KMS-11 (cell line): ENCODE results near the gene PLEKHO2.

Source experiments
- H2AFZ ChIP-seq: fragments of 200-600 bp; sonication (generic); 2 replicates; pipeline ENCODE4 v1.6.1; 2016; ENCODE audit warnings: antibody characterized with exemption, mixed run types, low read depth
- H3K27ac ChIP-seq: fragments of 200-600 bp; sonication (generic); 2 replicates; pipeline ENCODE4 v1.6.1; 2016; ENCODE audit warnings: mild to moderate bottlenecking, mixed run types
- H3K27me3 ChIP-seq: fragments of 200-600 bp; sonication (generic); 2 replicates; pipeline ENCODE4 v1.6.1; 2017; ENCODE audit warnings: mild to moderate bottlenecking, low read depth, mixed run types, moderate library complexity; ENCODE audit not compliant: insufficient read depth
- H3K36me3 ChIP-seq: fragments of 200-600 bp; sonication (generic); 2 replicates; pipeline ENCODE4 v1.6.1; 2017; ENCODE audit warnings: mild to moderate bottlenecking, mixed run types; ENCODE audit not compliant: insufficient read depth
- H3K4me1 ChIP-seq: fragments of 200-600 bp; sonication (generic); 2 replicates; pipeline ENCODE4 v1.6.1; 2016; ENCODE audit warnings: mild to moderate bottlenecking, low read depth, mixed run types; ENCODE audit not compliant: poor library complexity, severe bottlenecking
- H3K4me2 ChIP-seq: fragments of 200-600 bp; sonication (generic); 2 replicates; pipeline ENCODE4 v1.7.0; 2016; ENCODE audit warnings: mild to moderate bottlenecking, mixed run types
- H3K4me3 ChIP-seq: fragments of 200-600 bp; sonication (generic); IDR thresholded peaks from 2 replicates; pipeline ENCODE4 v1.6.1; 2017; ENCODE audit warnings: low read depth, low read length, mixed read lengths; ENCODE audit not compliant: insufficient read depth
- H3K79me2 ChIP-seq: fragments of 200-600 bp; sonication (generic); 2 replicates; pipeline ENCODE4 v1.6.1; 2016; ENCODE audit warnings: low read depth, mixed run types; ENCODE audit not compliant: insufficient read depth
- H3K9ac ChIP-seq: fragments of 200-600 bp; sonication (generic); 2 replicates; pipeline ENCODE4 v1.6.1; 2016; ENCODE audit warnings: mild to moderate bottlenecking, mixed run types
- H4K20me1 ChIP-seq: fragments of 200-600 bp; sonication (generic); 2 replicates; pipeline ENCODE4 v1.6.1; 2016; ENCODE audit warnings: mild to moderate bottlenecking, mixed run types; ENCODE audit not compliant: insufficient read depth
- TF ChIP-seq, protein P1 (sequence below): fragments of 200-600 bp; sonication (generic); conservative IDR thresholded peaks from 2 replicates; pipeline ENCODE4 v1.6.1; 2017; ENCODE audit warnings: low read depth, mild to moderate bottlenecking, antibody characterized with exemption, low read length, moderate library complexity, mixed read lengths

PLEKHO2 gene

DNA sequence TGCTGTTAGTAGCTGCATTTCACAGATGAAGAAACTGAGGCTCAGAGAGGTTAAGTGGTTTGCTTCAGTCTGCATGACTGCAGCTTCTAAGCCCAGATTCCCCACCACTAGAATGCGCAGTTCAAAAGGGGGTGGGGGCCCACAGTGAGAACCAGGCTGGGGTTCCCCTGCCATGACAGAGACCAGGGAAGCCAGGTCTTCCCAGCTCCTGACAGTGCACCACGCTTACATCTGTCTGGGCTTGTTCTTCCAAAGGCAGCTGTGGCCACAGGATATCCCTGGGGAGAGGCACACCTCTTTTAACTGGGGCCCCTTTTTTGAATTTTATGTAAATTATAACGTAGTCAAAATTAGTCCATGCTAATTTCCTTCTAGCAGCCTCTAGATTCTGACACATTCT lies 5.3 kb downstream of the PLEKHO2 start:
- Histone ChIP-seq H2AFZ (no peak overlapping the region), H3K36me3 (no peaks in the 10 kb centered on the region), H3K4me2 (no peak overlapping the region), H3K27me3 (no peaks in the 10 kb centered on the region), H3K4me3 (no peak overlapping the region), H3K27ac (no peak overlapping the region), H3K9ac (no peak overlapping the region), H4K20me1 (no peaks in the 10 kb centered on the region), H3K4me1 (peaks cover 38% of the 10 kb centered on the region), H3K79me2 (peaks cover 14% of the 10 kb centered on the region; the same call in 1 of the 2 replicates)
- TF ChIP-seq, protein P1, sequence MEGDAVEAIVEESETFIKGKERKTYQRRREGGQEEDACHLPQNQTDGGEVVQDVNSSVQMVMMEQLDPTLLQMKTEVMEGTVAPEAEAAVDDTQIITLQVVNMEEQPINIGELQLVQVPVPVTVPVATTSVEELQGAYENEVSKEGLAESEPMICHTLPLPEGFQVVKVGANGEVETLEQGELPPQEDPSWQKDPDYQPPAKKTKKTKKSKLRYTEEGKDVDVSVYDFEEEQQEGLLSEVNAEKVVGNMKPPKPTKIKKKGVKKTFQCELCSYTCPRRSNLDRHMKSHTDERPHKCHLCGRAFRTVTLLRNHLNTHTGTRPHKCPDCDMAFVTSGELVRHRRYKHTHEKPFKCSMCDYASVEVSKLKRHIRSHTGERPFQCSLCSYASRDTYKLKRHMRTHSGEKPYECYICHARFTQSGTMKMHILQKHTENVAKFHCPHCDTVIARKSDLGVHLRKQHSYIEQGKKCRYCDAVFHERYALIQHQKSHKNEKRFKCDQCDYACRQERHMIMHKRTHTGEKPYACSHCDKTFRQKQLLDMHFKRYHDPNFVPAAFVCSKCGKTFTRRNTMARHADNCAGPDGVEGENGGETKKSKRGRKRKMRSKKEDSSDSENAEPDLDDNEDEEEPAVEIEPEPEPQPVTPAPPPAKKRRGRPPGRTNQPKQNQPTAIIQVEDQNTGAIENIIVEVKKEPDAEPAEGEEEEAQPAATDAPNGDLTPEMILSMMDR: no peak

DNA sequence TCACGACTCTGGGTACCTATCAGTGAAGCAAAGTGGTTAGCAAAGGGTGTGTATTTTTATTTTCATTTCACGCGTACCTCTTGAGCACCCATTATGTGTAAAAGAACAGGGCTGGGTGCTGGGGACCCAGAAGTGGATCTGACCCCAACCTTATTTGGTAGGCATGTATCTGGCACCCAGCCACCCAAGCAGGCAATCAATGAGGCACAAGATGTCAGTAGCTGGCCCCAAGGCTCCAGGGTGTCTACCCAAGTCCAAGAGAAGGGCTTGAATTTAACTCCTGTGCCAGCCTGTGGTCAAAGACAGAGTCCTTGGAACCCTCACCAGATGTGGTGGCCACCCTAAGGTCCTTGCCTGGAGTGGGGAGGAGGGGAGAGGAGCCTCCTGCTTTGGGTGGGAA lies 5.7 kb downstream of the PLEKHO2 start:
- H3K36me3 ChIP-seq: no peaks in the 10 kb centered on the region
- H4K20me1 ChIP-seq: no peaks in the 10 kb centered on the region
- no peak overlapping the region for H3K4me3 ChIP-seq
- TF ChIP-seq, protein P1: no peak
- peaks cover 10% of the 10 kb centered on the region; the same call in 1 of the 2 replicates for H3K79me2 ChIP-seq
- H3K27ac ChIP-seq: no peak overlapping the region
- H2AFZ ChIP-seq: no peak overlapping the region
- H3K4me1 ChIP-seq: peaks cover 38% of the 10 kb centered on the region
- H3K4me2 ChIP-seq: no peak overlapping the region
- no peak overlapping the region for H3K9ac ChIP-seq
- H3K27me3 ChIP-seq: no peaks in the 10 kb centered on the region

DNA sequence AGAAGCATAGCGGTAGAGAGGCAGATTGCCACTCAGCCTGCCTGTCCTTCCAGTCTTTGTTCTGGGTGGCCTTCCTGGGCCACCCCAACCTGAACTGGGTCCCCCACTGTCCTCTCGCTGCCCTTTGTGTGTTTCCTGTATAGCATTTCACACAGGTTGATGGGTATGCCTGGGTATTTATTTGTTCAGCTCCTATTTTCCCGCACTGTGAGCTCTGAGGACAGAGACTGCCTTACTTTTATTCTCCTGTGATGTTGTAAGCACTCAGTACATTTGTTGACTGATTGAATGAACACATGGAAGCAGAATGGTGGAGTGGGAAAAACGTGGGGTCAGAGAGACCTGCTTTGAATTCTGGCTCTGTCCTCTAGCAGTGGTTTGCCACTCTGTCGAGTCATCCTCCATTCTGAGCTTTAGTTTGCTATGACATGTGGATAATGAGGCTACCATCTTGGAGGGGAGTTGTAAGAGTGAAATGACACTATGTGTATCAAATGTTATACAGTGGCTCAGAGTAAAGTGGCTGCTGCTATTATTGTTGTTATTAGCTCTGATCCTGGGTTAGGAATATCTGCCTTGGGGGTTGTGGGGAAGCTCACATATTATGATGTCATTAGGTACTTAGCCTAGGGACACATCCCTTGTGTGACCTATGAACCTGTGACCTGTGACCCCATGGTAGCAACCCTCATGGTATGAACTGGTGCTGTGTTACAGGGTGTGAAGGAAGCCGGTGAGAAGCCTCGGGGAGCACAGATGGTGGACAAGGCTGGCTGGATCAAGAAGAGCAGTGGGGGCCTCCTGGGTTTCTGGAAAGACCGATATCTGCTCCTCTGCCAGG lies 6.4 kb downstream of the PLEKHO2 start:
- Histone ChIP-seq H3K36me3 (no peaks in the 10 kb centered on the region), H3K4me1 (peaks cover 32% of the 10 kb centered on the region), H3K4me3 (no peak overlapping the region), H3K4me2 (no peak overlapping the region), H3K79me2 (peaks cover 6% of the 10 kb centered on the region; the same call in 1 of the 2 replicates), H2AFZ (no peak overlapping the region), H4K20me1 (no peaks in the 10 kb centered on the region), H3K27ac (no peak overlapping the region), H3K27me3 (no peaks in the 10 kb centered on the region), H3K9ac (no peak overlapping the region)
- TF ChIP-seq, protein P1: no peak

DNA sequence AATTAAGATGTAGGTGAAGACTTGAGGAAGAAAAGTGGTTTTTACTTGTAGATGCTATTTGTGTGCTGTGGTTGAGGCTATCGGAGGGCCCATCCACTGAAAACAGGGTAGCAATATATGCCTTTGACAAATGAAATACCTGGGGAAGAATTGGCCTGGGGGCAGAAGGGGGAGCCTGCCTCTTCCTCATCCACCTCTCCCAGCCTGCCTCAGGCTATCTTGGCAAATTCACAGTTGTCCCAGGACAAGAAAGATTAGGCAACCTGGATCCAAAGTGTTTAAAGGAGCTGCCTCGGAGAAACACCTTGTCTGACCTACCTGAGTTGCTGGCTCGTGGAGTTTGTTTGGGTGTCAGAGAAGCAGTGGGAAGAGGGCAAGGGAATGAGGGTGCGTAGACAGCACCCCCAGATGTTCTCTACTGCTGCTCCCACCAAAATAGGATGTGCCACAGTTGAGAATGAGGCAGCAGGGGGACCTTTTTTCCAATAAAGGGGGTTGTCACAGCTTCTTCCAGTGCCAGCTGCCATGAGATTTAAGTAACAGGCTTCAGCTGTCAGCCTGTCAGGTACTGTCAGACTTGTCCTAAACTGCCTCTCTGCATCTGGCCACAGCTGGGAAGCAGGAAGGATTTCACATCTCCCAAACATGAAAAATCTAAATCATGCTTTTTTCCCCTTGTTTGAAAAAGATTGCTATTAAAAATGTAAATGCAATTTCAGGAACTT lies 9.2 kb downstream of the PLEKHO2 start:
- Histone ChIP-seq H2AFZ (no peak overlapping the region), H3K36me3 (no peaks in the 10 kb centered on the region), H3K79me2 (0 out of 2 replicates have a peak, but pooled peaks cover 6% of the 10 kb centered on the region), H3K4me2 (no peak overlapping the region), H3K9ac (no peak overlapping the region), H4K20me1 (no peaks in the 10 kb centered on the region), H3K27me3 (no peaks in the 10 kb centered on the region), H3K27ac (no peak overlapping the region), H3K4me1 (peaks cover 4% of the 10 kb centered on the region), H3K4me3 (no peak overlapping the region)
- TF ChIP-seq, protein P1: no peak
